ENCODE results near the gene FKTN.

DNA sequence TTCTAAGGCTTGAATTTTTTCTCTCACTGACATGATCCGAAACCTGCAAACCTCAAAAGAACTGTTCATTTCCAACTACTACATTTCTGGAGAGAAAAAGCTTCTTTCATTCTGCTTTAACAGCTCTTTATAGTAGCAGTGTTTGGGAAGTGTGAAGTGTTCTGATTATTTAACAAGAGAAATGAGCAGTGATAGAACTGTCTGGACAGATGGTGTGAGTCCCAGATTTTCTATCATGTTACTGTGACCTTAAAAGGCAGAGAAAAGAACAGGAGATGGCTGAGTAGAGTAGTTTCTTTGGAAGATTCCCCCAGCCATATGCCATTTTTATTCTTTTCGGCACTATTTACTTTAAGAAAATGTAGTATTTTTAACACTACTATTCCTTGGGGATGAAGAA, 63.1 kb downstream of the FKTN start:
- TF ChIP-seq, protein P1, sequence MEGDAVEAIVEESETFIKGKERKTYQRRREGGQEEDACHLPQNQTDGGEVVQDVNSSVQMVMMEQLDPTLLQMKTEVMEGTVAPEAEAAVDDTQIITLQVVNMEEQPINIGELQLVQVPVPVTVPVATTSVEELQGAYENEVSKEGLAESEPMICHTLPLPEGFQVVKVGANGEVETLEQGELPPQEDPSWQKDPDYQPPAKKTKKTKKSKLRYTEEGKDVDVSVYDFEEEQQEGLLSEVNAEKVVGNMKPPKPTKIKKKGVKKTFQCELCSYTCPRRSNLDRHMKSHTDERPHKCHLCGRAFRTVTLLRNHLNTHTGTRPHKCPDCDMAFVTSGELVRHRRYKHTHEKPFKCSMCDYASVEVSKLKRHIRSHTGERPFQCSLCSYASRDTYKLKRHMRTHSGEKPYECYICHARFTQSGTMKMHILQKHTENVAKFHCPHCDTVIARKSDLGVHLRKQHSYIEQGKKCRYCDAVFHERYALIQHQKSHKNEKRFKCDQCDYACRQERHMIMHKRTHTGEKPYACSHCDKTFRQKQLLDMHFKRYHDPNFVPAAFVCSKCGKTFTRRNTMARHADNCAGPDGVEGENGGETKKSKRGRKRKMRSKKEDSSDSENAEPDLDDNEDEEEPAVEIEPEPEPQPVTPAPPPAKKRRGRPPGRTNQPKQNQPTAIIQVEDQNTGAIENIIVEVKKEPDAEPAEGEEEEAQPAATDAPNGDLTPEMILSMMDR (IDR thresholded peaks at IDR 0.05): no peak
- TF ChIP-seq POLR2A (IDR thresholded peaks at IDR 0.05): no peak
